Dedifferentiated amniotic fluid mesenchymal stem cell (primary cell): ENCODE results near the gene COL4A6.

Source experiments
- DNase-seq: peaks from one replicate; pipeline ENCODE4 v3.0.0-alpha.2; 2016; ENCODE audit errors: extremely low spot score

COL4A6 gene

DNA sequence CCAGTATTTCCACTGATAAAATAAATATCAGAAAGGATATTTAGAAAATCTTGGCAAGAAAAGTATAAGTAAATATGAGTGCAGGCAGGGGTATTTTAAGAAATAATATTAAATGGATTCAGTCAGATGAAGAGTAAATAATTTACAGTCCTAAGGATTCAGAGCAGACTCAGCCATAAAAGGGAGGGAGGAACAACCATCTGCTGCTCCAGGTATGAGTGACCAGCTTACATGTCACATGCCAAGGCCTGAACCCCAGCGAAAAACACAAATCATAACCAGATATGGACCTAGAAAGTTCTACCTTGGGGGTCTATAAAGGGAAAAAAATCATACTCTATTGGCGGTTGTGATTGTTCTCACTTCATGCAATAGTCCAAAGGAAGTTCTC lies 166.8 kb downstream of the COL4A6 start:
- no peak for DNase-seq

DNA sequence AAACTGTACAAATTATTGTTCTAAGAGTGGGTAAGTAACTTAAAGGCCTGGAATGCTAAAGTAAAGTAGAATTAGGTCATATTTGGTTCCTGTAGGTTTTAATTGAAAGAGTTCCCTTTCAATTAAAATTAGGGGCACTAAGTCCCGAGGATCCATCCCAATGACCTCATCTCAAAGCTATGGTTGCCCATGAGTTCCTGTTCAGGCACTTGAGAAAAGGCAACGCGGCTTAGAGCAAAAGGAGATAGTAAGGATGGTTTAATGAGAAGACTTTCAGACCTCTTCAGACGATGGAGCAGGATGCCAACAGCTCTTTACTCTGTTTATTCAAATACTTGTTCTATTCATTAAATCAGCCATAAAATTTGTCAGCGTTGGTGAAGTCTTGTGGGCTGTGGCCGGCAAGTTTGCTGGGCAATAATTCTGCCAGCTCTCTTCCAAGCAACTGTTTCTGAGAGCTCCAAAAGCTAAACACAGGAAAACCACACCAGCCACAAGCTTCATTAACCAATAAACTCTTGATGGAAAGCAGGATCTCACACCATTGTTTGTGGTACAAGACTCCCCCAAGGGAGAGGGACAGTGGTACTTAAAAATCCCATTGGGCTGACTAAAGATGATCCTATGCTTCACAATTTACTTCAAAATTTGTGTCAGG lies 167.4 kb downstream of the COL4A6 start:
- DNase-seq, result no peak

DNA sequence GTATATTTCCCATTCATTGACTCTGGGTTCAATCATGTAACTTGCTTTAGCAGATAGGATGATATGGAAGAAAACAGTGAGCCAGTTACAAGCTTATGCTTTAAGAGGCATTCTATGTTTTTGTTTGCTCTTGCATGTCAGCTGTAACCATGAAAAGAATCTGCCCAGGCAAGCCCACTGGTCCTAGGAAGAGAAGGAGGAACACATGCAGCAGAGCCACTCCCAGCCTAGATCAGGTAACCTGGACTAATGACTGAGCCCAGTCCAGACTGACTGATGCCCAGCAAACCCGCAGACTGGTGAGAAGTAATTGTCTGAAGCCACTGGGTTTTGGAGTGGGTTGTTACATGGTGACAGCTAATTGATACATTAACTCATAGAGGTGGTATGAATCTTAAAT lies 167.9 kb downstream of the COL4A6 start:
- DNase-seq, result no peak

DNA sequence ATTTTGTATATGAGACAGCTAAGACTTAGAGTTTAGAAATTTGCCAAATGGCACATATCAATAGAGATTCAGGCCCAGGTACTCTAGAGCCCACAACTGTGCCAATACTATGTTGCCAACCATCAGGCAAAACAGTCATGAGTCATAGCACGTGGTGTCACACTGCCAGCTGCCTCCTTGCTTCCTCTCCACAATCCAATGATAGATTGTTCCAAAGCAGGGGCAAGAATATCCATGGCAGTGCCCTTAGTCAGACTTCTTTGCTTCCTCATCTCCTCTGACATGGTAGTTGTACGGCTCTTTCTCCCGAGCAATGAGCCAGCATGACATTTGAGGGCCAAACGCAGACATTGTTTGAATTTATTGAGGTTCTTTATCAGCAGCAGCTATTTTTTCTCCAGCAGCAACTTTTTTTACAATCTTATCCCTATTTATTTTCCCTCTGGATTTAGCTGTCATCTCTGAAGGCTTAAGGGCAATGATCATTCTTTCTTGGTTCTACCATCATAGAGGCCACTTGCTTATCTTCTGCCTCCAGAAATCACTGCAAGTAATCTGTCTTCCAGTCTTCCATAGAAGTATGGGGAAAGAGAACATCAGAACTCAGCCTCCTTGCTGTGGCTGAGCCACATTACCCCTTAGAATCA lies 169.7 kb downstream of the COL4A6 start:
- DNase-seq, result no peak

DNA sequence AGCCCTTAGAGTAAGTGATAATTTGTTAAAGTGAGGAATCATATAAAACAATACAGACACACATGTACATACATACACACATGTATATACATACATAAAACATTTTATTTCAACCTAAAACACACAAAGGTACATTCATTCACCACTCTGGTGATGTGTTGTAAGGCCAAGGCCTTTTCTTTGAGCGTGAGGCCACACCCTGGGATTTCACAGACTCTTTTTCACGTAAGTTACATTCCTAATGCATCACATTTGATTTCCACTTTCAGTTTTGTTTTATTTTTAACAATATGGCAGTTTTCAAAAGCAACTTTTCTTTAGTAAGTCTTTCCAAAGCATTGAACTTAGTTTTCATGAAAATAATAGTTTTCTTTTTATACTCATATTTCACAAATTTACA lies 170.7 kb downstream of the COL4A6 start:
- DNase-seq, result no peak

DNA sequence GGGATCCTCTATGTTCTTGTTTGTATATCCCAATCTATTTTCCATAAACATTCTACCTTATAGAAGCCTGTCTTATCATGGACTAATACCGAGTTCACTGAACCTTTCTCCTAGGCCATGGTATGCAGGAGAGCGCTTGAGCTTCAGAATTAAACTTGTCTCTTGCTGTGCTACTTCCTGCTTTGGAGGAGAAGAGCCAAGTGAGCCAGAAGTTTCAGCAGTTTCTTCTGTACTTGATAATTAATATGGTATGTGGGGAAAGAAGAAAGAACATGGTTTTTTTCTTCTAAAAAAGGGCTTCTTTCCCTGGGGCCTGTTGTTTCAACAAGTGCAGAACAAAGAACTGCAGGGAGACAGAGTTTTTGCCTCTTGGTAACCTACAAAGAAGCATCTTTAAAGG lies 173.8 kb downstream of the COL4A6 start:
- DNase-seq, result no peak

DNA sequence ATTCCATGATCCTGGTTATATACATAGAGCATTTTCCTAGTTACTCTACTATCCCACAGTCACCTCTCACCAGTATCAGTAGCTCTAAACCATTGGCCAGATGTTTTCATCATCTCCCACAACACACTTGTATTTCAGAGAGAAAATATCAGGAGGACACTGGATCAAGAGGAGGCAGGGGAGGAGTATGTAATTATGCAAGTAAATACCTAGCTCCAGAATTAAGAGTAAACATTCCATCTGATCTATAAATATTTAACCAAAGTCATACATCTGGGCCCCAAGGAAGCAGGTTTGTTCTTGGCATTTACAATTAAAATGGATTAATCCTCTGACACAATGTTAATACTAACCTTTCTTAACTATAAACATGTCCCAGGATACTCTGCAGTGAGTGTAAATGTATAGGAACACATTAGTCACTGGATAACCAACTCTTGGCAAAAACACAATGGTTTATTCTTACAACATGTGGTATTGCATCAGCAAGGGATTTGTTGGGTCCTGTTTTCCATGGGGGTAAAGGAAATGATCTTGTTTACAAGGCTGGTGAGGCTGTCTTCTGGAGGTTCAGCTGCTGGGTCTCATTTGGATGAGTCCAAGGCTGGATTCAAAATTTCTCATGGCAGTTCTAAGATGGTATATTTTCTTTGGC lies 176.5 kb downstream of the COL4A6 start:
- DNase-seq, result no peak

DNA sequence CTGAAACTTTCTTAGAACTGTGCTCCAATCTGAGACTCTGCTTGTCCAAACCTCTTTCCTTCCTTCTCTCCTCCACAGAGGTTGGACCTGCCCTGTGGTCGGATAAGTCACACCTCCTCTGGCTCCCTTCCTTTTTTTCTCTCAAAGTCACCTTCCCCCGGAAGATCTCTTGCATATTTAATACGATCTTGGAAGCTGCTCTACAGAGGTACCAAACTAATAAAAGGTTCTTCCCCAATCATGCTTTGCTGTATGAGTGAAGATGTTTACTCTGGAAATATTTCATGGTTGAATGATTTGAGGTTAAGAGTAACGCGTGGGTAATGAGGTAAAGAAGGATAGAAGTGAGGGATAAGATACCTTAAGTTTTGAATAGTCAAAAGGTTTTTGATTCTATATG lies 180.7 kb downstream of the COL4A6 start:
- no peak for DNase-seq

DNA sequence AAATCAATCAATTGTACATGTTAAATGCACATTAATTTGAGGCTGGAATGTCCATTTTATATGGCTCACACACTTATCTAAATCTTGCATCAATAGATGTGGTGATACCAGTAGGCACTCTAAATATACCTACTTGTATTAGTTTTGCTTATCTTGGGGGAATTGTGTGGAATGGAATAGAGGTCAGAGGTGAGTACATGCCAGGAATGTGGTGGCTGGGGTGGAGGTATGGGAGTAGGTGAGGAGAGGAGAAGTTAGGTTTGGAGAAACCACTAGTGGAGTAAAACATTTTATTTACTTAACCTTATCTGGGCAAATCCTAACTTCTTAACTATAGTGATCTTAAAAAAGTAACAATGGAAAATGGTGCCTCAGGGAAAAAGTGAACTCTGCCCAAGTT lies 183.6 kb downstream of the COL4A6 start:
- DNase-seq, result no peak

DNA sequence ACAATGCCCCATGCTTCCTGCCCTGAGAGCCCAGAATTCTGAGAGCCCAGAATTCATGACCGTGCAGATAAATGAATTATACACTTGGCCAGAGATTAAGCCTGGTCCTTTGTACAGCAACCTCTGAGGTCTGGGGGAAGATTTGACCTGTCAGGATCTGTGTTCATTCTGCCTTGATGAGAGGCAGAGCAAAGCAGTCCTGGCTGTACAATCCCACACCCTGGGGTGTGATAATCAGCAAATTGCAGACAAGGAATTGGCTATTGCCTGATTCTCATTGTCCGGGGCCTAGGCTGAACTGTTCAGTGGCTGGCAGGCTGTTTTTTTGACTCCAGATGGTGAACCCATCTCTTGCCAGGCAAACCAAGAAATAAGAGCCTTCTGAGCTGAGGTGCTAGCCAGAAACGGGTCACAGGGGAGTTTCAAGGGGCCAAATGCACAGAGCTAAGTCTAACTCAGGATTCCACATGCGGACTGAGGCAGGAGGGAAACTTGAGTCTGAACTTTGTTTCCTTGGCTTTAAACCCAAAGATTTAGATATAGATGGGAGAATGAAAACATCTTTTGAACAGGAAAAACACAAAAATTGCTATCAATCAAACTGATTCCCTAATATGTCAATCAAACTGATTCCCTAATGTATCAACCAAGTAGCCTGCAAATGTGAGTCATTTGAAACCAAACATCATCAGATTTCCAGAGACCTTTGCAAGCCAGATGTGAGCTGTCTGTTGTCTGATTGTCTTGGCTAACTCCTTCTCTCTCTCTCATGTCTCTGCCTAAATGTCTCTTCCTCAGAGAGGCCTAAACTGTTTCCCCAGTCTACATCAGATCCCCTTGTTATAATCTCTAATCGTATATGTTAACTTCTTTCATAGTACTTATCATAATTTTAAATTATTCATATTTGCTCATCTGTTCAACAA lies 187.3 kb downstream of the COL4A6 start:
- DNase-seq, result no peak

DNA sequence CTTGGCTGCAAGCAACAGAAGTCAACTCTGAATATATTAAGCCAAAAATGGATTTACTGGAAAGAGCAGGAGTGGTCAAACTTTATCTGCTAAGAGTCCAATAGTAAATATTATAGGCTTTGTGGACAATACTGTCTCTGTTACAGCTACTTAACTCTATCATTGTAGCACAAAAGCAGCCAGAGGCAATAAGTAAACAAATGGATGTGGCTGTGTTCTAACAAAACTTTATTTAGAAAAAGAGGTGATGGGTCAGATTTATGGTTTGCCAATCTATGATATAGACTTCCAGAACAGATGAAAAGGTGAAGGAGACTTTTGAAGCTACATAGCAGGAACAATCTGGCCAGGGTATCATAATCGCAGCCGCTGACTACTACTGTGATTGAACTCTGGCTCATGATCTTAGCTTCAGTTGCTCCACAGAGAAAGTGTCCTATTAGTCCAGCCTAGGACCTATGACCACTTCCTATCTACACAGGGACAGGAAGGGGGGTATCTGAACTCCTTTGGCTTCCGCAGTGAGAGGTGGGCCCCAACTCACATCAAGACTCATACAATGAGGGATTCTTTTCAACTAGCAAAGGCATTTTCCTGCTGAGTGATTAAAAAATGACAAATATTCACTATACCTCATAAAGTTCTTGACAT lies 191.8 kb downstream of the COL4A6 start:
- no peak for DNase-seq

DNA sequence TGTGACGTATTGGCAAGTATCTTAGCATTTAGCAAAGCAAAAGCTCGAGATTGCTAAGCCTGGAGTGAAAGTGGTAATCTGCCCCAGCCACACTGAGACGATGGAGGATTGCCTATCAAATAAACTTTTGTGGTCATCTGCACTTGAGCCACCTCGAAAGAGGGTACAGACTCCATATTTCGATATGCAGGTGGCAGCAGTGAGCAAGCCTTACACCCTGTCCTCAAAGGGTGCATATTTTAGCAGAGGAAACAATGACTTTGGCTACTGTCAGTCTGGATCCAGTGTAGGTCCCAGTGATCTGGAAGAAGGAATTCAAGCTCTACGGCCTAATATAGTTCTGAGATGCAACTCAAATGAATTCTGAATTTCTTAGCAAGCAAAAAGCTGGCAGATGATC lies 192.8 kb downstream of the COL4A6 start:
- DNase-seq, result no peak

DNA sequence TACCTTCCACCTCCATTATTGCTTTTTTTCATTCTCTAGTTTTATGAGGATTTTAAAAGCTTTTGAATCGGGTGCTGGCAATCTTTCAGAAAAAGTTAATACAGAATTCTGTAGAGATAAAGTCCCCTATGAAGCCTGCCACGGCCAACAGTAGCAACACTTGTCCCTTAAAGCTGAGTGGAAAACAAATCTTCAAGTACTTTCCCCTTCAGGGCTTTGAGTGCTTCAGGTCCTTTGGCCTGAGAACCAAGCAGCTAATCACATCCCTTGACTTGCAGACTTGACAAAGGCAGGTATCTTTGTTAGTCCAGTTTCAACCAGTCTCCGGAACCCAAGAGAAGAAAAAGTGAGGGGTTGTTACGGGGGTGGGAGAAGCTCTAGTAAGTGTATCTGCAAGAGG lies 202.2 kb downstream of the COL4A6 start:
- no peak for DNase-seq

DNA sequence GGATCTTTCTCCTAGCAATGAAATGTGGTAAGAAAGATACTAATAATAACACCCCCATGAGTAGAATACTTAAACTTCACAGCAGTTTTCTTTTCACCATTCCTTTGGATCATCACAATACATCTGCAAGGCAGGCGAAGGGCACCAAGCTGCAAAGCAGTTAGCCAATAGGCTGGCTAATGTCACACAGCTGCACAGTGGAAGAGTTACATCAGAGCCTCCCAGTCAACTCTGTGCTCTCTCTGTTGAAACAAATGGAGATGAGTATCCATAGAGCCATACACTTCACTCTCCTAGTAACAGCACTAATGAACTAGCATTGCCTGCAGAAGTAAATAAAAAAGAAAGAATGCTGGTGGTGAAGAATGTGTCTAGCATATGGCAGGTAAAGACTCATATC lies 207.6 kb downstream of the COL4A6 start:
- no peak for DNase-seq

DNA sequence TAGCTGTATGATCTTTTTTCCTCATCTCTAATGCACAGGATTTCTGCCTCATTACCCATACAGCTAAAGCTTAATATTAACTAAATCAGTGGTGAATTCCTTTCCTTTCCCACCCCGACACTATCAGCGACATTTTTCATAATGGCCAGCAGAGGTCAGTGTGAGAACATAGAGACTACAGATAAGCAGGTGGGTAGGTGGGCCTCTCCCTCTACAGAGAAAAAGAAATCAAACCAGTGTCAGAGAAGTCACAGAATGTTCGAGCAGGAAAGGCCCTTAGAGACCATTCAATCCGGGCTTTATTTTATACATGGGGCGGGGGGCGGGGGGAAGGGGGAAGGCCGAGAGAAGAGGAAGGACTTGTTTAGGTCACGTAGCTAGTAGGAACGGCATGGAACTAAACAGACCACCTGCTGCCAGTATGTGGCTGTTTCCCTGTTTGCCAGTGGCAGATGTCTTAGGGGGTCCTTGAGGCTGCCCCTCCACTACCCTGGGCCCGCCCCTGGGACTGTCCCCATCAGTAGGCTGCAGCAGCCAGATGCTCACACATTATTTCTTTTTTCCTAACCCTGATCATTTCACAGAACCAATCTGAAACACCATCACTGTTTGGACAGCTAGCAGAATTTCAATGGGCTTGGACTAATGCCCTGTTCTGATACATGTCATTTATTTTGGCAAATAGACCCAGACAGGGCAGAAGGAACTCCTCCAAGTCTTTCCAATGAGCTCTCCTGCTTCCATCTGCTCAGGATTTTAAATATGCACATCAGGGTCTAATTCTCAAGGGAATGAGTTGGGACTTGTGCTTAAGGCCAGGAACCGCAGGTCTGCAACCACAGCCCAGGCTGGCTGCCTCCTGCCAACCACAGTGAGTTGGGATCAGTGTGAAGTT lies 213.2 kb downstream of the COL4A6 start:
- DNase-seq, result no peak

DNA sequence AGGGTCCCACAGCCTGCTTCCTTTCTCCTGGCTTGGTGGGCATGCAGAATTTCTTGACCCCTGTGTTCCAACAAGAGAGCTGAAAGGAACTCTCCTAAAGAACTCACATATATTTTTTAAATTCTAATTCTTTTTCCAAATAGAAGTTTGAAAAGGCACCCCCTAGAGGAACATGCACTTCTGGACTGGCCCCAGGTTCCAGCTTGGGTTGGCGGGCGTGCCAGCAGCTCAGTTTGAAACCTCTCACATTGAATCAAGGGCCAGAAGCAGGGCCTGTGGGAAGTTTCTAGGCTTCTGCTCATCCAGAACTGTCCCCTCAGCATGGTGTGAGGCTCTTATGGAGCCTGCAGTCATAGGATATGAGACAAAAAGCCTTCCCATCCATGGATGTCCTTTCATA lies 214.0 kb downstream of the COL4A6 start:
- DNase-seq, result no peak

DNA sequence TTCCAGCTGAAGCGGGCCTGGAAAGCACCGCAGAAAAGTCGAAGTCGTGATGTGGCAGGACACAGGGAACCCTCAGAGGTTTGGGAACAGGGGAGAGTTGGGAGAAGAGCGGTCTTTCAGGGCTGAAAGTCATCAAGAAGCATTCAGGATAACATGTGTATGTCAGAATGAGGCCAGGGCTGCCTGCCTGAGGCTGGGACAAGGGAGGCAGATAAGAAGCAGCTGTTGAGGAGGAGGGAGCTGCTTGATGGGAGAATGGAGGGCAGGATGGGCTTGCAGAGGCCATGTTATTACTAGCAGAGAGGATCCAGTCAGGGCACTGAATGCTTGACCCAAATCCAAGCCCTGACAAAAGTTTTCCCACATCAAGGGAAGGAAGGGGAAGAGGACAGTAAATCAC lies 214.6 kb downstream of the COL4A6 start:
- DNase-seq, result no peak

DNA sequence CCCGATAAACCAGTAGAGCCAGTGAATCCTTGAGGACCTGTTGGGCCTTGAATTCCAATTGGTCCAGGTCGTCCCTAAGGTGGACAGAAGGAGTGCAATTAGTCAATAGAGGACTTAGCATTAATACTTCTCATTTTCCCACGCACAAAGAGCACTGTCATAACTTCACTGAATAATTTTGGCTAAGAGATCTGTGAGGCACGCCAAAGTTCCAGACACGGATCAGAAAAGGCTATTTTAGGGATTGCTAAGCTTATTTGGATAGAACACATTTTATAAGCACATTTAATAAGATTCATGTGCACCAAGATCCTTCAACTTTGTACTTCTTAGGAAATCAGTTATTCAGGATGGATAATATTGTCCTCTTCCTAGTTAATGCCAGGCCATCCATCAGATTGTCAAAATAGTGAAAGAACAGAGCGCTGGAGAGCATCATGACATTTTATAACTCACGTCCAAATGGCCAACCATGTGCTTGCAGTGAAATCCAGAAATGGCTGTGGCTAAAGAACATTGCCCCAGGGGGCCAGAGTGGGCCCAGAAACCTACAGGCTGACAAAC lies 216.8 kb downstream of the COL4A6 start:
- DNase-seq, result no peak

DNA sequence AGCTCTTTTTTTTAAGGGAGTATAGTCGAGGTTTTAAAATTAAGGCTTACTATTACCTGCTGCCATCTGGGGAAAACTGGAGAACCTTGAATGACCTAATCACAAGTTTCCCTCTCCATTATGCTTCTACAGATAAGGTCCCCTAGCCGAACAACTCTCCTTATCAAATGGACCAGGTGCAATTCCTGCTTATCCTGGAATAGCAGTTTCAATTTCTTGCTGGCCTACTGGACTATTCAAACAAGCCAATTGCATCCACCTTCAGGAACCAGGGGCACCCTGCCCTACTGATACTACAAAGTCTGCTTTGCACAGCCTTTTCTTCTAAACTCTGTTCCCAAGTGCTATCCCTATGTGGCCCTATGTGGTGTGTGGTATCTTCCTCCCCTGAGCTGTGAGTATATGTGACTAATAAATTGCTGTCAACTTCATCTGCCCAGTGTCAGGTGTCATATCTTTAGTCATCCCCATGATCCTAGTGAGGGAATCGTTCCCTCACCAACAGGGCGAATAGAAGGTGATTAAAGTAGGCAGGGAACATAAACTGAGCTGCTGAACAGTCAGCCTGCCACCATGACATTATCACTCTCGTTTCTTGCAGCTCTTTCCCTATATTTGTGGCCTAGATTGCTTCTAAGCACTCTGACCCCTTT lies 218.1 kb downstream of the COL4A6 start:
- DNase-seq, result no peak

DNA sequence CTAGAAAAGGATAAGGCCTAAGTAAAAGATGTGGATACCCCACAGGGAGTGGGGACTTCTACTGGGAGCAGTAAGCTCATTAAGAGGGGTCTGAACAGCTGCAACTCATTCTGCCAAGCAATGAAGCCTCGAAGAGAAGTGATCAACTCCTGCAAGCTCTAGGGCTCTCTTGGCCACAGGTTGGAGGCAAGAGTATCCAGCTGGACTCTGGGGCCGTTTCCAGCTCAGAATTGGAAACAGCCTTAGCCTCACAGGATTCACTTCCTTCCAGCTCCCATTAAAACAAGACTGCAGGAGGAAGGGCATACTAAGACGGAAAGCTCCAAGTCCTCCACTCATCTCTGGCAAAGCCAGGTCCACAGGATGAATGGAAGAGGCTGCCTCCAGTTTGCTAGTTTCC lies 220.3 kb downstream of the COL4A6 start:
- DNase-seq, result no peak
